Caco-2 (cell line): ENCODE results near the gene SGPP2. TPM values are rescaled to one million over a fixed set of nuclear protein-coding genes. Genes with fewer than 3 reads are reported as not detected.

Source experiments
- BruUV-seq: library from RNA; stranded (reverse); fragments of 400-500 nt; replicated peaks from 2 replicates; lab custom pipeline; 2021; lab: Mats Ljungman, UMichigan
- CTCF ChIA-PET: fragments of 300-600 bp; sonication (Branson Sonifier 250); formaldehyde crosslinking; loops from one replicate; lab custom pipeline; 2022; ENCODE audit warnings: antibody characterized with exemption; lab: Charles Lee
- POLR2A ChIA-PET: fragments of 300-600 bp; sonication (Branson Sonifier 250); formaldehyde crosslinking; loops from one replicate; lab custom pipeline; 2022; ENCODE audit warnings: antibody characterized with exemption; lab: Charles Lee
- DNase-seq, 2 experiments: peaks; one replicate each; pipeline versions ENCODE4 v3.0.0 to v3.0.0-alpha.2; 2020 to 2022
- H3K27me3 ChIP-seq: replicated peaks from 2 replicates; pipeline ENCODE4 v1.6.0; 2011; ENCODE audit warnings: low read length; ENCODE audit not compliant: control insufficient read depth, insufficient read depth
- H3K36me3 ChIP-seq: 2 replicates; pipeline ENCODE4 v1.5.1; 2011; ENCODE audit warnings: low read length; ENCODE audit not compliant: control insufficient read depth, insufficient read depth
- H3K4me1 ChIP-seq: fragments of 250-450 bp; sonication (Bioruptor Pico); 2 replicates; pipeline ENCODE4 v1.5.1; 2020; ENCODE audit warnings: mild to moderate bottlenecking
- H3K4me3 ChIP-seq: 2 replicates; pipeline ENCODE4 v1.5.1; 2011; ENCODE audit warnings: low read depth, mild to moderate bottlenecking, control low read depth, low read length
- H3K9me3 ChIP-seq: fragments of 250-450 bp; sonication (Bioruptor Pico); 2 replicates; pipeline ENCODE4 v1.5.1; 2020; ENCODE audit warnings: mild to moderate bottlenecking, moderate library complexity
- H3K27ac Mint-ChIP-seq: one replicate; pipeline ENCODE4 v1.8.0; 2022; ENCODE audit warnings: mixed read lengths; ENCODE audit not compliant: unreplicated experiment
- H3K27me3 Mint-ChIP-seq: one replicate; pipeline ENCODE4 v1.8.0; 2022; ENCODE audit warnings: mixed read lengths; ENCODE audit not compliant: insufficient read depth, unreplicated experiment
- H3K36me3 Mint-ChIP-seq: one replicate; pipeline ENCODE4 v1.8.0; 2022; ENCODE audit warnings: mild to moderate bottlenecking, mixed read lengths; ENCODE audit not compliant: insufficient read depth, unreplicated experiment
- H3K4me1 Mint-ChIP-seq: one replicate; pipeline ENCODE4 v1.8.0; 2022; ENCODE audit warnings: low read depth, mixed read lengths; ENCODE audit not compliant: unreplicated experiment
- H3K4me3 Mint-ChIP-seq: one replicate; pipeline ENCODE4 v1.8.0; 2022; ENCODE audit warnings: mild to moderate bottlenecking, moderate library complexity, mixed read lengths; ENCODE audit not compliant: unreplicated experiment
- H3K9me3 Mint-ChIP-seq: one replicate; pipeline ENCODE4 v1.8.0; 2022; ENCODE audit warnings: mixed read lengths; ENCODE audit not compliant: unreplicated experiment
- CTCF ChIP-seq, 2 experiments: fragments of 200-600 bp in 1 of 2; IDR thresholded peaks; 1 replicate in 1 of 2; 2 replicates in 1 of 2; pipeline versions ENCODE4 v1.5.1 to v1.8.0; 2011 to 2022; ENCODE audit warnings: antibody characterized with exemption in 1 of 2, control low read depth in 1 of 2, inconsistent platforms in 1 of 2, low read depth in 1 of 2, low read length in 1 of 2, mild to moderate bottlenecking in 1 of 2, moderate library complexity in 1 of 2; ENCODE audit not compliant: insufficient read depth in 1 of 2, severe bottlenecking in 1 of 2, unreplicated experiment in 1 of 2
- intact Hi-C: fragments of 100-400 bp; cut with micrococcal nuclease; formaldehyde crosslinking; loops from one replicate; pipeline ENCODE4 v1.10.0; 2022; ENCODE audit not compliant: unreplicated experiment
- total RNA-seq: library from RNA; stranded (reverse); gene quantifications from 2 replicates; pipeline ENCODE4 v1.2.3, GENCODE V29; 2022

The SGPP2 gene
- total RNA-seq, 1 experiment from 2014 or later, result not detected

- Mint-ChIP-seq H3K36me3 (no peaks in the 10 kb centered on the region), H3K27me3 (peaks cover 5% of the 10 kb centered on the region), H3K27ac (no peak overlapping the region), H3K4me1 (no peaks in the 10 kb centered on the region), H3K9me3 (peaks cover 9% of the 10 kb centered on the region), H3K4me3 (no peak overlapping the region)
- no peaks in the 10 kb centered on the region for H3K27me3 ChIP-seq
- no TSS peak for BruUV-seq
- CTCF ChIA-PET, result no interaction called here
- H3K4me3 ChIP-seq, result no peak overlapping the region
- no peaks in the 10 kb centered on the region for H3K4me1 ChIP-seq
- H3K9me3 ChIP-seq, result no peaks in the 10 kb centered on the region
- no peak for DNase-seq
- no peaks in the 10 kb centered on the region for H3K36me3 ChIP-seq
- no peak for TF ChIP-seq CTCF (IDR thresholded peaks at IDR 0.05; ENCODE audit: insufficient read depth in 1 of 2, low read depth in 1 of 2, low read length in 1 of 2, severe bottlenecking in 1 of 2, unreplicated experiment in 1 of 2)
- intact Hi-C loops, result no loop called here
- POLR2A ChIA-PET, result no interaction called here
Observed at GRCh38 chr2:222381566-222381965, 42.8 kb upstream of the SGPP2 start.

- H3K27ac Mint-ChIP-seq, result no peak overlapping the region
- H3K4me3 ChIP-seq, result no peak overlapping the region
- H3K9me3 Mint-ChIP-seq, result peaks cover 9% of the 10 kb centered on the region
- ChIA-PET POLR2A (no interaction called here), CTCF (no interaction called here)
- no peaks in the 10 kb centered on the region for H3K27me3 ChIP-seq
- TF ChIP-seq CTCF (IDR thresholded peaks at IDR 0.05; ENCODE audit: insufficient read depth in 1 of 2, low read depth in 1 of 2, low read length in 1 of 2, severe bottlenecking in 1 of 2, unreplicated experiment in 1 of 2), result no peak
- DNase-seq, result no peak
- H3K9me3 ChIP-seq, result no peaks in the 10 kb centered on the region
- no TSS peak for BruUV-seq
- no peaks in the 10 kb centered on the region for H3K36me3 ChIP-seq
- no peaks in the 10 kb centered on the region for H3K36me3 Mint-ChIP-seq
- no peaks in the 10 kb centered on the region for H3K4me1 Mint-ChIP-seq
- intact Hi-C loops, result no loop called here
- no peak overlapping the region for H3K4me3 Mint-ChIP-seq
- peaks cover 5% of the 10 kb centered on the region for H3K27me3 Mint-ChIP-seq
- H3K4me1 ChIP-seq, result no peaks in the 10 kb centered on the region
Observed at GRCh38 chr2:222383255-222383654, 41.1 kb upstream of the SGPP2 start.

- CTCF ChIA-PET, result interaction anchor here (1.0 kb wide), 1 partner anchor 13 kb away, joined by 4 read pairs; no protein-coding TSS in a partner anchor
- POLR2A ChIA-PET, result no interaction called here
- TF ChIP-seq CTCF (IDR thresholded peaks at IDR 0.05; ENCODE audit: insufficient read depth in 1 of 2, low read depth in 1 of 2, low read length in 1 of 2, severe bottlenecking in 1 of 2, unreplicated experiment in 1 of 2), result no peak
Observed at GRCh38 chr2:222391743-222392285, 32.5 kb upstream of the SGPP2 start.

More at GRCh38 chr2:222391743-222392285, 32.5 kb upstream of the SGPP2 start:
- H3K4me1 Mint-ChIP-seq, result no peaks in the 10 kb centered on the region
- no peaks in the 10 kb centered on the region for H3K27me3 Mint-ChIP-seq
- H3K27ac Mint-ChIP-seq, result no peak overlapping the region
- DNase-seq, result no peak
- no TSS peak for BruUV-seq
- Histone ChIP-seq H3K4me3 (no peak overlapping the region), H3K27me3 (no peaks in the 10 kb centered on the region), H3K9me3 (no peaks in the 10 kb centered on the region), H3K36me3 (no peaks in the 10 kb centered on the region), H3K4me1 (no peaks in the 10 kb centered on the region)
- intact Hi-C loops, result no loop called here
- no peaks in the 10 kb centered on the region for H3K9me3 Mint-ChIP-seq
- no peak overlapping the region for H3K4me3 Mint-ChIP-seq
- no peaks in the 10 kb centered on the region for H3K36me3 Mint-ChIP-seq
